ENCODE measurements around the gene TLR3.

GRCh38 chr4:186097386-186097785 lies 28.4 kb downstream of the TLR3 start:
- TF ChIP-seq CTCF (optimal IDR thresholded peaks at IDR 0.05 in 1 of 3, IDR thresholded peaks at IDR 0.05 in 1 of 3, conservative IDR thresholded peaks at IDR 0.05 in 1 of 3; ENCODE audit: extremely low read depth in 1 of 3, insufficient read depth in 2 of 3, low read length in 3 of 3) = no peak
- no peak for TF ChIP-seq EZH2 (IDR thresholded peaks at IDR 0.05; ENCODE audit: low read length)

Data from keratinocyte (primary cell).